BLaER1 treated with 17β-estradiol and CSF1 and Interleukin-3, amounts not matched to agents 10 nM and 100 nM (cell line): ENCODE data around the gene PGAP3.

Source experiments
- H3K27ac ChIP-seq, 11 experiments: shearing (Covaris generic); formaldehyde crosslinking; 2 replicates each; pipeline ENCODE4 v1.8.1; 2022
- H3K27me3 ChIP-seq, 11 experiments: shearing (Covaris generic); formaldehyde crosslinking; 2 replicates each; pipeline ENCODE4 v1.8.1; 2022
- H3K36me3 ChIP-seq, 11 experiments: shearing (Covaris generic); formaldehyde crosslinking; 2 replicates each; pipeline ENCODE4 v1.8.1; 2022
- H3K4me1 ChIP-seq, 10 experiments: shearing (Covaris generic); formaldehyde crosslinking; 2 replicates each; pipeline ENCODE4 v1.8.1; 2022
- H3K4me2 ChIP-seq, 11 experiments: shearing (Covaris generic); formaldehyde crosslinking; 2 replicates each; pipeline ENCODE4 v1.8.1; 2022
- H3K4me3 ChIP-seq, 10 experiments: shearing (Covaris generic); formaldehyde crosslinking; 2 replicates each; pipeline ENCODE4 v1.8.1; 2022
- H3K9ac ChIP-seq, 11 experiments: shearing (Covaris generic); formaldehyde crosslinking; 2 replicates each; pipeline ENCODE4 v1.8.1; 2022
- H3K9me3 ChIP-seq, 11 experiments: shearing (Covaris generic); formaldehyde crosslinking; replicated peaks in 1 of 11; 2 replicates each; pipeline ENCODE4 v1.8.1; 2022
- H4K20me1 ChIP-seq, 11 experiments: shearing (Covaris generic); formaldehyde crosslinking; 2 replicates each; pipeline ENCODE4 v1.8.1; 2022
- Cebpa-rat ChIP-seq, 11 experiments: shearing (Covaris generic); IDR thresholded peaks; 2 replicates each; pipeline ENCODE4 v1.8.1; 2022

Gene PGAP3

DNA sequence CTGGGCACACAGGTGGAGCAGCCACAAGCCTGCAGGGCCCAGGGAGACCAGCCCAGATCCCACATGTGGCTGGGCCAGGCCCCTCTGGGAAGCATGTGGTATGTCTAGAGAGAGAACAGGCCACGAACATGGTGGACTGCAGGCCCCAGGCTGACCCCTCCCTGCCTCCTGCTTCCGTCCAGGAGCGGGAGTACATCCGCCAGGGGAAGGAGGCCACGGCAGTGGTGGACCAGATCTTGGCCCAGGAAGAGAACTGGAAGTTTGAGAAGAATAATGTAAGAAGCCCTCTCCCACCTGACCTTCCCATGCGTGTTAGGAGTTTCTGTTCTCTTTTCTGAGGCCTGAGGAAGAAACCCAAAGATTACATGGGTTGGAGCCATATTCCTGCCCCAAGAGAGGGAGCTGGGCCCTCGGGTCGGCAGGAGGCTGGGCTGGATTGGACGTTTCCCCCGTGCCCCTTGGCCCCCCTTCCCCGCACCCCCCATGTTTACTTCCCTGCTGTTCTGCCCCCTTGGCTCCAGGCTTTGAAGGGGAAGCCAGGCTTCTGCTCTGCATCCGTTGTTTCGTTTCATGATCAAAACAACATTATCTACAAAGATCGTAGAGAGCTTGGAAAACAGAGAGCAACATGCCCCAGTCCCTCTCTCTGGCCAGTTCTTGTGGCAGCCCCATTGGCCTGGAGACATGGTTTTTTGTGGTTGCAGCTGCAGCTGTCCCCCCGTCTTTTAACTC, 28.4 kb downstream of the PGAP3 start:
- H3K27ac ChIP-seq = peak overlapping the region; percentile 30 to 83 (median 74); a peak in 20 of 22 replicates

GRCh38 chr17:39658760-39659159, 29.1 kb downstream of the PGAP3 start:
- Histone ChIP-seq H3K9me3 (no peaks in the 10 kb centered on the region), H3K36me3 (peaks cover 21 to 84% (median 59%) of the 10 kb centered on the region in 11 experiments)

More for the DNA sequence above, 28.4 kb downstream of the PGAP3 start:
- peak overlapping the region in 7 of 10 experiments; percentile 22 to 57 (median 44); a peak in 13 of 20 replicates for H3K4me3 ChIP-seq
- peaks cover 49 to 80% (median 68%) of the 10 kb centered on the region in 10 experiments for H3K4me1 ChIP-seq
- peak overlapping the region; percentile 9 to 74 (median 65); a peak in 19 of 22 replicates for H3K9ac ChIP-seq
- no peak for TF ChIP-seq Cebpa-rat (IDR thresholded peaks at IDR 0.05)
- H3K4me2 ChIP-seq = peak overlapping the region; percentile 69 to 99 (median 93)
- H3K36me3 ChIP-seq = peaks cover 21 to 83% (median 52%) of the 10 kb centered on the region in 11 experiments
- H3K27me3 ChIP-seq = no peaks in the 10 kb centered on the region
- no peaks in the 10 kb centered on the region for H3K9me3 ChIP-seq
- H4K20me1 ChIP-seq = peaks cover 25 to 91% (median 62%) of the 10 kb centered on the region in 11 experiments; a peak in 21 of 22 replicates

DNA sequence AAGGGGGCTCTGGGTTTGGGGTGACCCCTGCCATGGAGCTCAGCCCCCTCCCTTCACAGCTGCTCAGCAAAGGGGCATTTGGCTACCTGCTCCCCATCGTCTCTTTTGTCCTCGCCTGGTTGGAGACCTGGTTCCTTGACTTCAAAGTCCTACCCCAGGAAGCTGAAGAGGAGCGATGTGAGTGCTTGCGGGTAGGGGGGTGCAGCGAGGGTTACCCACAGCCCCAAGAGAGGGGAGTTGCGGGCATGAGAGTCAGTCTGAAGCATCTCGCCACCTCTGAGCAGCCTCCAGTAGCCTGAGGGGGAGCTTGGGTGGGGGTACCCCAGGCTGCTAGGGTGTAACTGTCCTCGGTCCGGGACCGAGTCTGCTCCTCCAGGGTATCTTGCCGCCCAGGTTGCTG, 29.5 kb downstream of the PGAP3 start:
- Histone ChIP-seq H3K9me3 (no peaks in the 10 kb centered on the region), H3K4me1 (peaks cover 49 to 70% (median 59%) of the 10 kb centered on the region in 10 experiments), H3K27me3 (no peaks in the 10 kb centered on the region), H3K27ac (peak overlapping the region in 2 of 11 experiments; percentile 29 to 83; a peak in 3 of 22 replicates), H3K36me3 (peaks cover 21 to 87% (median 63%) of the 10 kb centered on the region in 11 experiments), H4K20me1 (peaks cover 36 to 93% (median 65%) of the 10 kb centered on the region in 11 experiments), H3K4me2 (peak overlapping the region; percentile 69 to 99 (median 93)), H3K4me3 (no peak overlapping the region), H3K9ac (peak overlapping the region in 7 of 11 experiments; percentile 7 to 65 (median 25); a peak in 6 of 22 replicates)
- TF ChIP-seq Cebpa-rat (IDR thresholded peaks at IDR 0.05) = no peak

More at GRCh38 chr17:39658760-39659159, 29.1 kb downstream of the PGAP3 start:
- no peak for TF ChIP-seq Cebpa-rat (IDR thresholded peaks at IDR 0.05)
- Histone ChIP-seq H3K4me2 (peak overlapping the region; percentile 69 to 99 (median 93)), H3K9ac (peak overlapping the region in 9 of 11 experiments; percentile 7 to 70 (median 45); a peak in 10 of 22 replicates), H3K27ac (peak overlapping the region in 8 of 11 experiments; percentile 29 to 83 (median 75); a peak in 11 of 22 replicates), H4K20me1 (peaks cover 31 to 91% (median 62%) of the 10 kb centered on the region in 11 experiments; a peak in 21 of 22 replicates), H3K4me3 (no peak overlapping the region), H3K27me3 (no peaks in the 10 kb centered on the region), H3K4me1 (peaks cover 49 to 73% (median 62%) of the 10 kb centered on the region in 10 experiments)

DNA sequence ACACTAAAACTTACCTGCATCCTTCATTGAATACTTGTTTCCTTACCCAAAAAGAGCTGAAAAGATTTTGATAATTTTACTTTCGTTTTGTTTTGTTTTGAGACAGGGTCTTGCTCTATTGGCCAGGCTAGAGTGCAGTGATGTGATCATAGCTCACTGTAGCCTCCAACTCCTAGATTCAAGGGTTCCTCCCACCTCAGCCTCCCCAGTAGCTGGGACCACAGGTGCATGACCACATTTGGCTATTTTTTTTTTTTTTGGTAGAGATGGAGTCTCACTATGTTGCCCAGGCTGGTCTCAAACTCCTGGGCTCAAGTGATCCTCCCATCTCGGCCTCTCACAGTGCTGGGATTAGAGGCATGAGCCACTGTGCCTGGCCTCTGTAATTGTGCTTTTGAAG, 32.8 kb downstream of the PGAP3 start:
- no peak overlapping the region for H3K4me3 ChIP-seq
- H4K20me1 ChIP-seq = peaks cover 68 to 96% (median 84%) of the 10 kb centered on the region in 11 experiments
- no peaks in the 10 kb centered on the region for H3K9me3 ChIP-seq
- no peak overlapping the region for H3K9ac ChIP-seq
- no peak overlapping the region for H3K4me2 ChIP-seq
- H3K27me3 ChIP-seq = no peaks in the 10 kb centered on the region
- no peak for TF ChIP-seq Cebpa-rat (IDR thresholded peaks at IDR 0.05)
- peaks cover 48 to 67% (median 52%) of the 10 kb centered on the region in 10 experiments for H3K4me1 ChIP-seq
- H3K36me3 ChIP-seq = peaks cover under 1 to 65% (median 37%) of the 10 kb centered on the region in 11 experiments; a peak in 20 of 22 replicates
- H3K27ac ChIP-seq = no peak overlapping the region

GRCh38 chr17:39653662-39654331, 34.1 kb downstream of the PGAP3 start:
- H3K4me1 ChIP-seq = peaks cover 35 to 63% (median 49%) of the 10 kb centered on the region in 10 experiments
- no peaks in the 10 kb centered on the region for H3K9me3 ChIP-seq
- H3K4me3 ChIP-seq = no peak overlapping the region
- H3K36me3 ChIP-seq = peaks cover 0 to 67% (median 46%) of the 10 kb centered on the region in 11 experiments; a peak in 17 of 22 replicates
- TF ChIP-seq Cebpa-rat (IDR thresholded peaks at IDR 0.05) = no peak
- H3K9ac ChIP-seq = 0 out of 22 replicates have a peak overlapping the region, but pooled peaks of 1 of the 11 experiments have one; percentile 15
- H3K4me2 ChIP-seq = no peak overlapping the region
- H3K27ac ChIP-seq = no peak overlapping the region
- no peaks in the 10 kb centered on the region for H3K27me3 ChIP-seq
- H4K20me1 ChIP-seq = peaks cover 81 to 98% (median 92%) of the 10 kb centered on the region in 11 experiments

GRCh38 chr17:39653316-39653661, 34.6 kb downstream of the PGAP3 start:
- H4K20me1 ChIP-seq = peaks cover 82 to 99% (median 92%) of the 10 kb centered on the region in 11 experiments
- H3K4me1 ChIP-seq = peaks cover 30 to 58% (median 47%) of the 10 kb centered on the region in 10 experiments
- 0 out of 22 replicates have a peak overlapping the region, but pooled peaks of 1 of the 11 experiments have one; percentile 15 for H3K9ac ChIP-seq
- H3K4me3 ChIP-seq = no peak overlapping the region
- H3K27me3 ChIP-seq = no peaks in the 10 kb centered on the region
- no peaks in the 10 kb centered on the region for H3K9me3 ChIP-seq
- no peak for TF ChIP-seq Cebpa-rat (IDR thresholded peaks at IDR 0.05)
- no peak overlapping the region; a peak in 1 of 22 replicates for H3K4me2 ChIP-seq
- H3K36me3 ChIP-seq = peaks cover 0 to 65% (median 46%) of the 10 kb centered on the region in 11 experiments; a peak in 17 of 22 replicates
- H3K27ac ChIP-seq = no peak overlapping the region

DNA sequence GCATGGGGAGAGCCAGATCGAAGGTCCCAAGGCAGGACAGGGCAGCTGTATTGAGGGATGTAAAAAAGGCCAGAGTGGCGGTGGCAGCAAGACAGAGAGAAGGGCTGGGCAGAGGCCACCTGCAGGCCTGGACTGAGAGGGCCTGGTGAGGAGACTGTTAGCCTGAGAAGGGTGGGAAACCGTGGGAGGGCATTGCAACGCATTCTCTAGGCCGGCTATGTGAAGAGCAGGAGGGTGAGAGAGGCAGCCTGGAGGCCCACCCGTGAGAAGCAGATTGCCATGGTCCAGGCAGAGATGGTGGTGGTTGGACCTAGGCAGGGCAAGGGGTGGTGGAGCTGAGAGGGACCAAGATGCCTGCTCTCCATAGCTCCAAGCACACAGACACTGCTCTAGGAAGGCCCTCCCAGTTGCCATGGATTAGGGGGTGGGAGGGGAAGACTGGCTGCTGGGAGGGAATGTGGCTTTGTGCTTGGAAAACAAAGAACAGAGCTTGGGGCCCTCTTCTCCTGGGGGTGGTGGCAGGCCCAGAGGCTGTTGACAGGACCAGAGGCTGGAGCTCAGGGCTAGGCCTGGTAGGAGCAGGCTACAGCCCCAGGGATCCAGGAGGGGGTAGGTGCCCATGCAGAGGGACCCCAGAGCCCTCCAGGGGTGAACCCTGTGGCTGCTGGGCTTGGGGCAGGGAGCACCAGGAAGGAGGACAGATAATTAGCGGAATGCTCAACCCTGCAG, 35.1 kb downstream of the PGAP3 start:
- Histone ChIP-seq H3K4me1 (peaks cover 25 to 53% (median 42%) of the 10 kb centered on the region in 10 experiments), H3K9me3 (no peaks in the 10 kb centered on the region), H3K27ac (no peak overlapping the region), H3K9ac (peak overlapping the region in 3 of 11 experiments; percentile 5 to 41 (median 15); a peak in 2 of 22 replicates), H4K20me1 (peaks cover 79 to 98% (median 92%) of the 10 kb centered on the region in 11 experiments), H3K27me3 (no peaks in the 10 kb centered on the region), H3K4me3 (no peak overlapping the region), H3K4me2 (peak overlapping the region in 4 of 11 experiments; percentile 27 to 62 (median 32); a peak in 3 of 22 replicates), H3K36me3 (peaks cover 0 to 60% (median 40%) of the 10 kb centered on the region in 11 experiments; a peak in 17 of 22 replicates)
- TF ChIP-seq Cebpa-rat (IDR thresholded peaks at IDR 0.05) = no peak
